ENCODE data around the gene CBX3. TPM values are rescaled to one million over a fixed set of nuclear protein-coding genes. Genes with fewer than 3 reads are reported as not detected.

CBX3 gene
- total RNA-seq, 2 experiments from 2014 or later: 235 to 279 TPM

Other genes starting within 250 kb of the CBX3 start
- gene NFE2L3, start 49.5 kb upstream of the CBX3 start, total RNA-seq: 10 to 100 TPM; 20.1 to 44.4 TPM
- 100 to 1,000 TPM; 768 to 857 TPM for gene HNRNPA2B1, start 999 bp upstream of the CBX3 start, total RNA-seq
- 10 to 100 TPM; 42.8 to 59.3 TPM for gene SNX10, start 90.1 kb downstream of the CBX3 start, total RNA-seq